HepG2 (cell line): ENCODE results near the gene TAMALIN.

Experiments
- CAMTA2 ChIP-seq: sonication (generic); formaldehyde crosslinking; IDR thresholded peaks from 2 replicates; pipeline ENCODE4 v1.4.0; 2020; ENCODE audit warnings: mild to moderate bottlenecking, missing genetic modification reagents, borderline replicate concordance
- CTCF ChIP-seq: sonication (generic); formaldehyde crosslinking; IDR thresholded peaks from 2 replicates; pipeline ENCODE4 v1.5.0; 2020; ENCODE audit warnings: mild to moderate bottlenecking, missing genetic modification reagents, moderate library complexity
- E2F1 ChIP-seq: sonication (generic); formaldehyde crosslinking; IDR thresholded peaks from 2 replicates; pipeline ENCODE4 v1.5.0; 2020; ENCODE audit warnings: missing genetic modification reagents
- NFATC3 ChIP-seq: sonication (generic); formaldehyde crosslinking; IDR thresholded peaks from 2 replicates; pipeline ENCODE4 v1.5.1; 2020; ENCODE audit warnings: mild to moderate bottlenecking, missing genetic modification reagents
- NR1H2 ChIP-seq: sonication (generic); formaldehyde crosslinking; IDR thresholded peaks from 2 replicates; pipeline ENCODE4 v1.8.1; 2022; ENCODE audit warnings: low read depth, missing genetic modification reagents, borderline replicate concordance
- POLR2A ChIP-seq, 2 experiments: IDR thresholded peaks; 2 replicates each; pipeline ENCODE4 v1.6.1; 2011; ENCODE audit warnings: low read depth in 2 of 2, low read length in 2 of 2, mild to moderate bottlenecking in 1 of 2, moderate library complexity in 1 of 2; ENCODE audit not compliant: insufficient read depth in 1 of 2
- TAF1 ChIP-seq: sonication (generic); formaldehyde crosslinking; IDR thresholded peaks from 2 replicates; pipeline ENCODE4 v1.4.0; 2020; ENCODE audit warnings: missing genetic modification reagents
- TFAP4 ChIP-seq: sonication (generic); IDR thresholded peaks from 2 replicates; pipeline ENCODE4 v1.6.1; 2016; ENCODE audit warnings: low read depth, borderline replicate concordance
- TIGD3 ChIP-seq: sonication (generic); formaldehyde crosslinking; IDR thresholded peaks from 2 replicates; pipeline ENCODE4 v1.5.1; 2020; ENCODE audit warnings: mild to moderate bottlenecking, missing genetic modification reagents, borderline replicate concordance
- ZC3H13 ChIP-seq: sonication (generic); formaldehyde crosslinking; IDR thresholded peaks from 2 replicates; pipeline ENCODE4 v1.8.1; 2023; ENCODE audit warnings: mild to moderate bottlenecking, missing genetic modification reagents, moderate library complexity

GRCh38 chr12:52036587-52037171 is 29.9 kb downstream of the TAMALIN start:
- TF ChIP-seq NFATC3 (CRISPR knock-in tag) (no peak), CTCF (CRISPR knock-in tag) (no peak), NR1H2 (no peak), CAMTA2 (no peak), E2F1 (no peak), TFAP4 (no peak), POLR2A (IDR thresholded peaks at IDR 0.05; ENCODE audit: insufficient read depth in 1 of 2, low read depth in 2 of 2, low read length in 2 of 2) (no peak), TIGD3 (CRISPR knock-in tag) (no peak), ZC3H13 (CRISPR knock-in tag) (no peak), TAF1 (CRISPR knock-in tag) (no peak)
